ENCODE data around the gene GSKIP.

DNA sequence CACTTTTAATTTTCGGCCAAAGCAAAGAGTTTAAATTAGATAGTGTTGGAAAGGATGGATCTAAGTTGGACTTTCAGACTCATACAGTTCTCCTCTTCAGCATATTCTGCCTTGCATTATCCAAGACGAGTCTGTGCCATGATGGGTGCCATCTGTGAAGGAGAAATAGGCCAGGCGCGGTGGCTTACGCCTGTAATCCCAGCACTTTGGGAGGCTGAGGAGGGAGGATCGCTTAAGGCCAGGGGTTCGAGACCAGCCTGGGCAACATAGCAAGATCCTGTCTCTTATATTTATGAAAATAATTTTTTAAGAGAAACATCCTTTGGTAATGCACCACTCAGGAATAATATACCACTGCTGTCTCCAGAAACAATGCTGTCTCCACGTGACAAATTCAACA, 35.1 kb downstream of the GSKIP start:
- TF ChIP-seq POLR2A (IDR thresholded peaks at IDR 0.05; ENCODE audit: low read length) (no peak), GATA1 (IDR thresholded peaks at IDR 0.05; ENCODE audit: low read depth, low read length) (no peak)
